NCI-H2029 treated with DMSO at 0.1 percent for 48 hours (cell line): ENCODE measurements around the gene SPX.

Experiments
- DNase-seq: peaks from one replicate; lab custom pipeline; 2025; lab: John Stamatoyannopoulos, UW

The SPX gene

GRCh38 chr12:21580748-21581516 is 54.8 kb downstream of the SPX start:
- no peak for DNase-seq
